Heart right ventricle (tissue), 16 donors: ENCODE measurements around the gene LMO7. TPM values are rescaled to one million over a fixed set of nuclear protein-coding genes. Genes with fewer than 3 reads are reported as not detected.

Experiments used
- ATAC-seq, 8 donors: fragments of 200-7000 bp; cut with Tn5 transposase; one replicate each; pipeline ENCODE4 v1.9.1; 2020; ENCODE audit warnings: mild to moderate bottlenecking in 8 of 8, moderate library complexity in 8 of 8, moderate number of reproducible peaks in 1 of 8
- DNase-seq, 2 donors: peaks; one replicate each; pipeline ENCODE4 v3.0.0-alpha.2; 2020
- H3K27ac ChIP-seq, 10 donors: fragments of 200-600 bp; sonication (generic) in 2 of 10; one replicate each; pipeline versions ENCODE4 v1.5.0 to v1.8.0; 2020 to 2022; ENCODE audit warnings: mild to moderate bottlenecking in 3 of 10
- H3K27me3 ChIP-seq, 7 donors: fragments of 200-600 bp; one replicate each; pipeline ENCODE4 v1.8.0; 2021 to 2022; ENCODE audit warnings: mild to moderate bottlenecking in 2 of 7
- H3K36me3 ChIP-seq, 9 donors: fragments of 200-600 bp; sonication (generic) in 1 of 9; one replicate each; pipeline versions ENCODE4 v1.5.0 to v1.8.0; 2020 to 2022; ENCODE audit warnings: mild to moderate bottlenecking in 2 of 9
- H3K4me1 ChIP-seq, 9 donors: fragments of 200-600 bp; sonication (generic) in 1 of 9; one replicate each; pipeline versions ENCODE4 v1.5.0 to v1.8.0; 2020 to 2022; ENCODE audit warnings: mild to moderate bottlenecking in 4 of 9
- H3K4me3 ChIP-seq, 10 donors: fragments of 200-600 bp; sonication (generic) in 2 of 10; one replicate each; pipeline versions ENCODE4 v1.5.0 to v1.8.0; 2020 to 2022; ENCODE audit warnings: mild to moderate bottlenecking in 7 of 10, moderate library complexity in 2 of 10
- H3K9me3 ChIP-seq, 11 donors: fragments of 200-600 bp in 10 of 11; sonication (generic) in 2 of 11; one replicate each; pipeline versions ENCODE4 v1.5.0 to v1.8.0; 2013 to 2022; ENCODE audit warnings: mild to moderate bottlenecking in 2 of 11, control low read depth in 1 of 11, moderate library complexity in 1 of 11
- CTCF ChIP-seq, 9 donors: fragments of 200-600 bp; sonication (generic) in 2 of 9; IDR thresholded peaks; one replicate each; pipeline versions ENCODE4 v1.5.0 to v1.8.0; 2021 to 2022; ENCODE audit warnings: antibody characterized with exemption in 9 of 9, mild to moderate bottlenecking in 5 of 9, moderate library complexity in 1 of 9
- WGBS, 2 donors: extraction: QIAGEN DNeasy Blood & Tissue Kit; methylation state at CpG; one replicate each; pipeline ENCODE4 v1.1.7; 2013; ENCODE audit warnings: inconsistent platforms in 1 of 2; 5-methylcytosine and 5-hydroxymethylcytosine counted together
- intact Hi-C, 10 donors: fragments of 100-400 bp; cut with DNase I; formaldehyde crosslinking; loops; one replicate each; pipeline versions ENCODE4 v1.11.1 to v1.14.2; 2022
- polyA plus RNA-seq, 2 donors: library from polyadenylated mRNA; stranded (reverse); fragments of 200-250 nt; gene quantifications; one replicate each; pipeline ENCODE4 v1.2.3, GENCODE V29; 2013
- total RNA-seq, 10 donors: library from RNA; stranded (reverse); fragmentation: NEBNext Ultra II Directional in 3 of 10; extraction: Animal tissue kit (Norgen Biotek cat#: 25700) in 3 of 10; gene quantifications; one replicate each; pipeline versions ENCODE4 v1.2.1 to v1.2.4, GENCODE V29; 2021 to 2023
- donor health status: Arrhythmogenic right ventricular cardiomyopathy.
- donor health status: ischemic (EF 13 %, LVEDD 7.1; RV severe dilation, severe dysfunction).
- donor health status: healthy with polysubstance abuse.
- donor health status: DM: no; HTN: yes; CAD: no.
- donor health status: DM: no; HTN: no; CAD: no.
- donor health status: ischemic (EF 25% LVEDD 6.9; RV normal size, moderate dysfunction).
- donor health status: ischemic (EF 25% LVEDD 5.7; RV mildly dilated, moderate dysfunction).
- donor health status: healthy.
- donor health status: DM: yes; HTN: yes; CAD: no.
- donor health status: Ischemic cardiomyopathy.
- donor health status: ischemic (EF 35%, LVEDD 5.7; RV mildly dilated, moderate dysfunction).
- donor health status: nonischemic (EF 11% LVEDD 7.7; RV severe dilation, severe dysfunction).
- donor health status: DM: yes; HTN: yes; CAD: no.
- donor health status: PGD.
- donor health status: ischemic (EF 29% LVEDD 5.4; RV normal size, mild dysfunction).
- donor health status: nonischemic (EF 23%, LVEDD 6.1; RV moderate dilation, normal function).

Gene LMO7
- total and polyA plus RNA-seq, 12 donors, result 147 to 600 (median 504) TPM

DNA sequence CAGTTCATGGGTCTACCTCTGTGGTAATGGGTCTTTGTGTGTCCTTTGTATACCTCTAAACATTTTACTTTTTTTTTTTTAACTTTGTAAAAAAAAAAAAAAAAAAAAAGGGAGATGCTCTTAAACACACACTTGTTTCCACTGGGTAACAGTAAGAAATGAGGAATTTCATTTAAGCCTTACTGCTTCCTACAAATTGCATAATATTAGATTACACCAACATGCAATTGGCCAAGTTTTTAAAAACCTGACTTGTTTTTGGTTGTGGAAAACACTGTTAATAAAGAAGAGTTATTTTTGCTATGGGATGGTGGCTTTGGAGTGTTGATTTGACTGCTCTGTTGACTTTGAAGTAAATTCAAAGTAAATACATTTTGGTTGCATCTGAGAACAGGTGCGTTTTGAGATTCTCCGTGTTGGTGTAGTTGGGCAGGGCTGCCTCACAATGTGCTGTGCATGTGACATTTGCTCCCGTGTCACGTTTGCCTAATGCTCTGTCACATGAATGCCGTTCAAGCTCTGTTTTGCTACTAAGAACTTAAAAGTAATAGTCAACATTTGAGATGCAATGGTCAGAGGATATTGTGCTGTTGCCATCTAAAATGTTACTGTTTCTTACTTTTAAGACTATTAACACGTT, 202.4 kb downstream of the LMO7 start:
- DNase-seq (no peak), ATAC-seq (no peak)
- H3K27ac ChIP-seq, result no peak overlapping the region
- no peak for TF ChIP-seq CTCF (IDR thresholded peaks at IDR 0.05)
- intact Hi-C loops, result loop anchor here in 1 of 10 donors (10.0 kb wide), 1 partner anchor 144 kb away; no protein-coding TSS in a partner anchor
- H3K36me3 ChIP-seq, result peaks cover 0 to 91% (median 33%) of the 10 kb centered on the region in 9 donors
- H3K27me3 ChIP-seq, result no peaks in the 10 kb centered on the region
- H3K4me1 ChIP-seq, result peaks cover 0 to 11% (median 0%) of the 10 kb centered on the region in 9 donors
- WGBS, 2 donors, result 56 to 70% methylated on average over 6 of the region's 6 CpGs
- no peak overlapping the region for H3K4me3 ChIP-seq
- no peaks in the 10 kb centered on the region for H3K9me3 ChIP-seq

DNA sequence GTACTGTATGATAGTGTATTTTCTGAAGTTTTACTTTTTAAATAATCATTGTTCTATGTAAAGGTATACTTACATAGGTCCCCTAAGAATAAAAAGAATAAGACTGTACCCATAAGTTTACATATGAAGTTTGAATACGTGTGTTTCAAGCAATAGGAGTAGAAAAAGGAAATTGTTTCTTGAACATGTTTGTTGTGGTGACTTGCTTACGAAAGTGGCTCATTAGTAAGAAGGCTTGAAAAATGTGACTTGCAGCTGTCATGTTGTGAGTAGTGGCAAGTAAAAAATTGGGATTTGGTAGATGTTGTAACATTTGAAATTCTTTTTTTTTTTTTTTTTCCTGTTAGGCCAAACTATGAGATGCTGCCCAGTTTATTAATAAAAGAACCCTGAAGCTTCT, 203.3 kb downstream of the LMO7 start:
- DNase-seq (no peak), ATAC-seq (no peak)
- intact Hi-C loops, result loop anchor here in 1 of 10 donors (10.0 kb wide), 1 partner anchor 145 kb away; no protein-coding TSS in a partner anchor
- Histone ChIP-seq H3K4me1 (peaks cover 0 to 11% (median 0%) of the 10 kb centered on the region in 9 donors), H3K27me3 (no peaks in the 10 kb centered on the region), H3K9me3 (no peaks in the 10 kb centered on the region), H3K36me3 (peaks cover 0 to 95% (median 33%) of the 10 kb centered on the region in 9 donors), H3K27ac (no peak overlapping the region), H3K4me3 (no peak overlapping the region)
- 83 to 84% methylated on average over 2 of the region's 2 CpGs for WGBS, 2 donors
- TF ChIP-seq CTCF (IDR thresholded peaks at IDR 0.05), result no peak

DNA sequence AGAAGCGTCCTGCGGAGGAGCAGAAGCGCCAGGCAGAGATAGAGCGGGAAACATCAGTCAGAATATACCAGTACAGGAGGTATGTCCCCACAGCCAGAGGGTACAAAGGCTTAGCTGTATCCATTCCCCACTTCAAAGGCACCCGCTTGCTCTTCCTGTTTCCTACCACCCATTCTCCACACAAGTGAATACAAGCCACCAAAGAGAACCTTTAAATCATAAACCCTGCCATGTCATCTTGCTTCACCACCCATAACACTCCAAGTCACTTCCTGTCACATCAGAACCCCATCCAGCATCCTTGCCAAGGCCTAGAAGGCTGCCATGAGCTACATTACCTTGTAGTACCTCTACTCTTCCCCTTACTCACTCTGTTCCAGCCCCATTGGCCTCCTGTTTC, 205.8 kb downstream of the LMO7 start:
- DNase-seq (no peak), ATAC-seq (peak in 2 of 8 donors; percentile 7 to 59)
- peaks cover 0 to 90% (median 33%) of the 10 kb centered on the region in 9 donors for H3K36me3 ChIP-seq
- TF ChIP-seq CTCF (IDR thresholded peaks at IDR 0.05), result no peak
- H3K27me3 ChIP-seq, result no peaks in the 10 kb centered on the region
- H3K4me3 ChIP-seq, result no peak overlapping the region
- H3K4me1 ChIP-seq, result peaks cover 0 to 5% (median 0%) of the 10 kb centered on the region in 9 donors
- no peak overlapping the region for H3K27ac ChIP-seq
- intact Hi-C loops, result loop anchor here in 1 of 10 donors (10.0 kb wide), 1 partner anchor 147 kb away; no protein-coding TSS in a partner anchor
- no peaks in the 10 kb centered on the region for H3K9me3 ChIP-seq
- 94 to 96% methylated on average over 5 of the region's 5 CpGs for WGBS, 2 donors

GRCh38 chr13:75843074-75843473, 206.9 kb downstream of the LMO7 start:
- no peak for DNase-seq
- H3K9me3 ChIP-seq, result no peaks in the 10 kb centered on the region
- H3K27me3 ChIP-seq, result no peaks in the 10 kb centered on the region
- peaks cover 0 to 13% (median 0%) of the 10 kb centered on the region in 9 donors for H3K4me1 ChIP-seq
- no peak overlapping the region for H3K4me3 ChIP-seq
- WGBS, 2 donors, result 80 to 82% methylated on average over 6 of the region's 6 CpGs
- peak in 2 of 8 donors; percentile 39 to 69 for ATAC-seq
- TF ChIP-seq CTCF (IDR thresholded peaks at IDR 0.05), result no peak
- peaks cover 0 to 91% (median 33%) of the 10 kb centered on the region in 9 donors for H3K36me3 ChIP-seq
- intact Hi-C loops, result loop anchor here in 1 of 10 donors (10.0 kb wide), 1 partner anchor 148 kb away; no protein-coding TSS in a partner anchor
- no peak overlapping the region for H3K27ac ChIP-seq
